Mucosa of descending colon (tissue), 3 donors: Measurements from ENCODE around the gene ADCY5. TPM values are rescaled to one million over a fixed set of nuclear protein-coding genes. Genes with fewer than 3 reads are reported as not detected.

Source experiments
- ATAC-seq: fragments of 200-7000 bp; cut with Tn5 transposase; one replicate; pipeline ENCODE4 v1.9.1; 2020; ENCODE audit warnings: mild to moderate bottlenecking, moderate library complexity
- DNase-seq, 3 donors: peaks; one replicate each; pipeline ENCODE4 v3.0.0-alpha.2; 2020
- H3K36me3 ChIP-seq: fragments of 200-600 bp; one replicate; pipeline ENCODE4 v1.8.0; 2021; ENCODE audit warnings: low read depth, mild to moderate bottlenecking
- H3K4me1 ChIP-seq: fragments of 200-600 bp; one replicate; pipeline ENCODE4 v1.8.0; 2021; ENCODE audit warnings: low read depth, mild to moderate bottlenecking
- H3K4me3 ChIP-seq: fragments of 200-600 bp; one replicate; pipeline ENCODE4 v1.8.0; 2021; ENCODE audit warnings: mild to moderate bottlenecking
- H3K9me3 ChIP-seq: fragments of 200-600 bp; one replicate; pipeline ENCODE4 v1.8.0; 2021; ENCODE audit warnings: mild to moderate bottlenecking
- CTCF ChIP-seq: fragments of 200-600 bp; IDR thresholded peaks from one replicate; pipeline ENCODE4 v1.8.0; 2022; ENCODE audit warnings: antibody characterized with exemption, mild to moderate bottlenecking
- intact Hi-C, 2 donors: fragments of 100-400 bp; cut with DNase I in 1 of 2; cut with micrococcal nuclease in 1 of 2; formaldehyde crosslinking; loops; one replicate each; pipeline versions ENCODE4 v1.11.0 to v1.11.1; 2022; cut with DNase I, micrococcal nuclease
- total RNA-seq, 3 donors: library from RNA; stranded (reverse); fragmentation: NEBNext Ultra II Directional in 2 of 3; extraction: Animal tissue kit (Norgen Biotek cat#: 25700) in 2 of 3; gene quantifications; one replicate each; pipeline versions ENCODE4 v1.2.1 to v1.2.4, GENCODE V29; 2021 to 2023
- donor health status: DM: no; HTN: no; CAD: no; lungs with moderate emphysema.
- donor health status: DM: no; HTN: no; CAD: no.
- donor health status: DM: no; HTN: yes; CAD: no.

Gene ADCY5
- total RNA-seq, 3 donors from 2014 or later, result 7.8 to 72.6 (median 12.6) TPM

DNA sequence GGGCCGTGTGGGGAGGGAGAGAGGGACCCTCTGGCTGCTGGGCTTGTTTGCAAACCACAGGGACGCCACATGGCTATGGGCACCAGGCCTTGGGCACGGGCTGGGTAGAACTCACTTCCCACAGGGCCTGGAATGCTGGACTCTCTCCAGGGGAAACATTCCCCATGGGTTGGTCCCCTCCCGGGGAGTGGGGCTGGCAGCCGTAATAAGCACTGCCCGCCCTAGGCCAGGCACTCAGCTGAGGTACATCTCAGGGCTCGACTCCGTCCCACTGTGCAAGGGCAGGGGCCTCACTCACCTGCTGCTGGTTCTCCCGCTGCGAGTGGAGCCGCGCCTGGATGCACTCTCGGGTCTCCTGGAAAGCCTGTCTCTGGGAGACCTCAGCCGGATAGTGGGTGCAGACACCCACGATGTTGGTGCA lies 96.7 kb downstream of the ADCY5 start:
- no peak for ATAC-seq
- no peak for DNase-seq
- TF ChIP-seq CTCF, result no peak
- Histone ChIP-seq H3K4me3 (no peak overlapping the region), H3K4me1 (no peaks in the 10 kb centered on the region), H3K36me3 (no peaks in the 10 kb centered on the region), H3K9me3 (no peaks in the 10 kb centered on the region)
- intact Hi-C loops, result no loop called here

GRCh38 chr3:123351501-123351900 lies 97.4 kb downstream of the ADCY5 start:
- no peak overlapping the region for H3K4me3 ChIP-seq
- intact Hi-C loops, result no loop called here
- DNase-seq, result no peak
- no peaks in the 10 kb centered on the region for H3K9me3 ChIP-seq
- no peak for ATAC-seq
- no peaks in the 10 kb centered on the region for H3K36me3 ChIP-seq
- no peaks in the 10 kb centered on the region for H3K4me1 ChIP-seq
- no peak for TF ChIP-seq CTCF

GRCh38 chr3:123350971-123351370 lies 97.9 kb downstream of the ADCY5 start:
- DNase-seq, result no peak
- no peak overlapping the region for H3K4me3 ChIP-seq
- H3K36me3 ChIP-seq, result no peaks in the 10 kb centered on the region
- no peak for ATAC-seq
- H3K4me1 ChIP-seq, result no peaks in the 10 kb centered on the region
- intact Hi-C loops, result no loop called here
- no peak for TF ChIP-seq CTCF
- no peaks in the 10 kb centered on the region for H3K9me3 ChIP-seq

DNA sequence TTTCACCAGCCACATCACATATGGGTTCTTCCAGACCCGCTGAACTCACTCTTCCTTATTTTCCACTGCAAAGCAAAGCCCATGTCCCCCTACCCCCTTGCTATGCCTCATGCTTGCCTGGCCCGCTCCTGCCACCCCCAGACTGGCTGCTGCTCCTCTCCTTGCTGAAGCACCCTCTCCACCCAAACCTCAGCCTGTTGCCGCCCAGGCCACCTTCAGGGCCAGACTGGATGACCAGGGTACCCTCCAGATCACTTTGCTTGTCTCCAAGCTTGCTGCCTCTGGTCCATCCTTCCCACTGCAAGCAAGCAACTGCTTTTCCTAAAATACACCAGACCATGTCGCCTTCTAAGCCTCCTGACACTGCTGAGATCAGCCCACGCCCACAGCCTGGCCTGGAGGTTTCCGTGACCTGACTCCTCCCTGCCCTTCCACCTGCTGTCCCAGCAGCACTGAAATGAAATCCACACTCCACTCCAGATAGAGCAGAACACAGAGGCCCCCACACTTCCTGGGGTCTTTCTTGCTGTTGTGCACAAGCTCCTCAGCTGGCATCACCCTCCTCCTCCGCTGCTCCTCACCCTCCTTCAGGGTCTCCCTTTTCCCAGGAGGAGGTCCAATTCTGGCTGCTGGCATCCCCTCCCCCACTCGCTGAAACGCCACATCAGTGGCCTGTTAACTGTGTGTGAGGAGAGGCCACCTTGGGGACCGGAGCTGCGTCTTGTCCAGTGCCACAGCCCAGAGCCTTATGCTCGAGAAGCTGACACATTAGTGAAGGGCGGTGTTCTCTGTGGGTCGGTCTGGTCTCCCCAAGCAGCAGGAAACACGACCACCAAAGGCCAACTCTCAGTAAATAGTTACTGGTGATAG lies 99.1 kb downstream of the ADCY5 start:
- ATAC-seq (no peak), DNase-seq (no peak)
- TF ChIP-seq CTCF, result no peak
- Histone ChIP-seq H3K4me3 (no peak overlapping the region), H3K36me3 (no peaks in the 10 kb centered on the region), H3K9me3 (no peaks in the 10 kb centered on the region), H3K4me1 (no peaks in the 10 kb centered on the region)
- intact Hi-C loops, result no loop called here

DNA sequence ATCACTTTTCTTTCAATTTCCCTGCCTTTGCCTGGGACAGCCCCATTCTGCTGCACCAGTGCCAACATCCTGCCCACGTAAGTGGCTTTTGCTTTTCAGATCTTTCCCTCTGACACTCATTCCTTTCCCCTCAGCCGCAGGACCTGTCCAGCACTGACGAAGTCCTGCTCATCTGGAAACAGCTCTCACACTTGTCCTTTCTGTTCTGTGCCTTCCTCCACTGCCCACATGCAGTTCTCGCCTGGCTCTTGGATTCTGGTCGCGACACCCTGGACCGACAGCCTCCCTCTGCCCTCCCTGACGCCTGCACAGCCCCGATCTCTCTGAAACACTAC lies 99.7 kb downstream of the ADCY5 start:
- Histone ChIP-seq H3K36me3 (no peaks in the 10 kb centered on the region), H3K4me1 (no peaks in the 10 kb centered on the region), H3K9me3 (no peaks in the 10 kb centered on the region), H3K4me3 (no peak overlapping the region)
- TF ChIP-seq CTCF, result no peak
- ATAC-seq (no peak), DNase-seq (no peak)
- intact Hi-C loops, result no loop called here
